SKM-1 (cell line): ENCODE measurements around the gene ZNF484.
"Not testable (repeated sequence)": the region's sequence is repeated elsewhere in the genome, so short reads cannot be mapped to it uniquely, and the experiment has no call there.

Experiments
- DNase-seq: peaks from one replicate; lab custom pipeline; 2025; ENCODE audit not compliant: unreplicated experiment; lab: John Stamatoyannopoulos, UW

Gene ZNF484

GRCh38 chr9:92864152-92864551, 13.7 kb downstream of the ZNF484 start:
- DNase-seq = no peak

- no peak for DNase-seq
These were observed 17.0 kb downstream of the ZNF484 start for GRCh38 chr9:92860867-92861266.

- DNase-seq = no peak
These were observed 20.6 kb downstream of the ZNF484 start for GRCh38 chr9:92857236-92857635.

- DNase-seq = no peak
These were observed 24.1 kb downstream of the ZNF484 start for GRCh38 chr9:92853716-92854115.

GRCh38 chr9:92850898-92851297, 26.9 kb downstream of the ZNF484 start:
- no peak for DNase-seq

GRCh38 chr9:92848740-92849139, 29.1 kb downstream of the ZNF484 start:
- not testable (repeated sequence) for DNase-seq

GRCh38 chr9:92846662-92847145, 31.1 kb downstream of the ZNF484 start:
- DNase-seq = no peak

GRCh38 chr9:92838411-92838810, 39.4 kb downstream of the ZNF484 start:
- not testable (repeated sequence) for DNase-seq

GRCh38 chr9:92837191-92837590, 40.6 kb downstream of the ZNF484 start:
- DNase-seq = no peak

- no peak for DNase-seq
These were observed 48.4 kb downstream of the ZNF484 start for GRCh38 chr9:92829420-92829819.

- not testable (repeated sequence) for DNase-seq
These were observed 52.8 kb downstream of the ZNF484 start for GRCh38 chr9:92825065-92825464.

GRCh38 chr9:92820964-92821363, 56.9 kb downstream of the ZNF484 start:
- DNase-seq = no peak

- not testable (repeated sequence) for DNase-seq
These were observed 57.9 kb downstream of the ZNF484 start for GRCh38 chr9:92819898-92820297.

GRCh38 chr9:92809629-92810326, 68.1 kb downstream of the ZNF484 start:
- not testable (repeated sequence) for DNase-seq

GRCh38 chr9:92808726-92809451, 68.9 kb downstream of the ZNF484 start:
- DNase-seq = no peak

GRCh38 chr9:92807757-92808725, 69.8 kb downstream of the ZNF484 start:
- DNase-seq = no peak

- DNase-seq = no peak
These were observed 70.6 kb downstream of the ZNF484 start for GRCh38 chr9:92807031-92807756.

- no peak for DNase-seq
These were observed 73.1 kb downstream of the ZNF484 start for GRCh38 chr9:92804727-92805126.

GRCh38 chr9:92798358-92798757, 79.5 kb downstream of the ZNF484 start:
- DNase-seq = no peak

GRCh38 chr9:92796337-92796804, 81.5 kb downstream of the ZNF484 start:
- DNase-seq = not testable (repeated sequence)
